Thyroid gland (tissue), 4 donors: ENCODE measurements around the gene PTCH2.
"Not testable (repeated sequence)": the region's sequence is repeated elsewhere in the genome, so short reads cannot be mapped to it uniquely, and the experiment has no call there.

Source experiments
- POLR2A ChIP-seq, 2 donors: fragments of 450-650 bp; IDR thresholded peaks; one replicate each; pipeline ENCODE4 v1.6.1; 2017; ENCODE audit warnings: antibody characterized with exemption in 2 of 2, mild to moderate bottlenecking in 2 of 2, moderate library complexity in 1 of 2
- TF ChIP-seq, protein P1 (sequence below), 6 experiments: fragments of 200-600 bp in 3 of 6; fragments of 450-650 bp in 3 of 6; sonication (generic) in 3 of 6; IDR thresholded peaks; one replicate each; pipeline ENCODE4 v1.5.1; 2016 to 2019; ENCODE audit warnings: antibody characterized with exemption in 6 of 6, mild to moderate bottlenecking in 2 of 6, inconsistent platforms in 1 of 6, moderate library complexity in 1 of 6

DNA sequence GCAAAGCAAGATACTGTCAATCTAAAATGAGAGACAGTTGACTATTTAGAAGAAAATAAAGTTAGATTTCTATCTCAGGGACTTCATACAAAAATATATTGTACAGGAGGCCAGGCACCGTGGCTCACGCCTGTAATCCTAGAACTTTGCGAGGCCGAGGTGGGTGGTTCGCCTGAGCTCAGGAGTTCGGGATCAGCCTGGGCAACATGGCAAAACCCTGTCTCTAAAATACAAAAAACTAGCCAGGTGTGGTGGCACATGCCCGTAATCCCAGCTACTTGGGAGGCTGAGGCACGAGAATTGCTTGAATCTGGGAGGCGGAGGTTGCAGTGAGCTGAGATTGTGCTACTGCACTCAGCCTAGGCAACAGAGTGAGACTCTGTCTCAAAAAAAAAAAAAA, 27.1 kb downstream of the PTCH2 start:
- TF ChIP-seq, protein P1, sequence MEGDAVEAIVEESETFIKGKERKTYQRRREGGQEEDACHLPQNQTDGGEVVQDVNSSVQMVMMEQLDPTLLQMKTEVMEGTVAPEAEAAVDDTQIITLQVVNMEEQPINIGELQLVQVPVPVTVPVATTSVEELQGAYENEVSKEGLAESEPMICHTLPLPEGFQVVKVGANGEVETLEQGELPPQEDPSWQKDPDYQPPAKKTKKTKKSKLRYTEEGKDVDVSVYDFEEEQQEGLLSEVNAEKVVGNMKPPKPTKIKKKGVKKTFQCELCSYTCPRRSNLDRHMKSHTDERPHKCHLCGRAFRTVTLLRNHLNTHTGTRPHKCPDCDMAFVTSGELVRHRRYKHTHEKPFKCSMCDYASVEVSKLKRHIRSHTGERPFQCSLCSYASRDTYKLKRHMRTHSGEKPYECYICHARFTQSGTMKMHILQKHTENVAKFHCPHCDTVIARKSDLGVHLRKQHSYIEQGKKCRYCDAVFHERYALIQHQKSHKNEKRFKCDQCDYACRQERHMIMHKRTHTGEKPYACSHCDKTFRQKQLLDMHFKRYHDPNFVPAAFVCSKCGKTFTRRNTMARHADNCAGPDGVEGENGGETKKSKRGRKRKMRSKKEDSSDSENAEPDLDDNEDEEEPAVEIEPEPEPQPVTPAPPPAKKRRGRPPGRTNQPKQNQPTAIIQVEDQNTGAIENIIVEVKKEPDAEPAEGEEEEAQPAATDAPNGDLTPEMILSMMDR (IDR thresholded peaks at IDR 0.05) = not testable (repeated sequence)
- not testable (repeated sequence) for TF ChIP-seq POLR2A (IDR thresholded peaks at IDR 0.05)
